ENCODE results near the gene OTOF. TPM values are rescaled to one million over a fixed set of nuclear protein-coding genes. Genes with fewer than 3 reads are reported as not detected.
A peak's percentile ranks its signal among the peaks of the same experiment; 100 is the strongest.

OTOF gene
- total and polyA plus RNA-seq, 9 donors: under 0.01 to 0.37 (median 0.17) TPM; not detected in 2

GRCh38 chr2:26483516-26483915 lies 5.6 kb upstream of the OTOF start:
- intact Hi-C loops (cut with DNase I): no loop called here
- H3K4me1 ChIP-seq (ENCODE audit: insufficient read depth): peaks cover 22% of the 10 kb centered on the region
- TF ChIP-seq EP300 (IDR thresholded peaks at IDR 0.05) (no peak), POLR2A (IDR thresholded peaks at IDR 0.05) (no peak), CTCF (IDR thresholded peaks at IDR 0.05) (no peak)

GRCh38 chr2:26483027-26483326 lies 5.1 kb upstream of the OTOF start:
- 89 to 94% (median 92%) methylated on average over 11 of the region's 11 CpGs for WGBS, 3 donors
- Histone ChIP-seq H3K27me3 (no peaks in the 10 kb centered on the region), H3K27ac (no peak overlapping the region), H3K4me3 (no peak overlapping the region), H3K36me3 (no peaks in the 10 kb centered on the region), H3K9me3 (no peaks in the 10 kb centered on the region), H3K4me1 (ENCODE audit: insufficient read depth) (peaks cover 24% of the 10 kb centered on the region)
- intact Hi-C loops (cut with DNase I): no loop called here
- DNase-seq: no peak
- TF ChIP-seq POLR2A (IDR thresholded peaks at IDR 0.05): no peak
- no peak for TF ChIP-seq CTCF (IDR thresholded peaks at IDR 0.05)
- TF ChIP-seq EP300 (IDR thresholded peaks at IDR 0.05): no peak

More at GRCh38 chr2:26483516-26483915, 5.6 kb upstream of the OTOF start:
- Histone ChIP-seq H3K27ac (peak overlapping the region in 1 of 2 donors; percentile 13), H3K36me3 (no peaks in the 10 kb centered on the region), H3K27me3 (no peaks in the 10 kb centered on the region), H3K4me3 (no peak overlapping the region), H3K9me3 (no peaks in the 10 kb centered on the region)
- no peak for DNase-seq
- WGBS, 3 donors: 21 to 56% (median 21%) methylated on average over 11 of the region's 11 CpGs

GRCh38 chr2:26482211-26483026 lies 4.5 kb upstream of the OTOF start:
- Histone ChIP-seq H3K27ac (no peak overlapping the region), H3K27me3 (no peaks in the 10 kb centered on the region), H3K9me3 (no peaks in the 10 kb centered on the region), H3K36me3 (no peaks in the 10 kb centered on the region), H3K4me3 (no peak overlapping the region), H3K4me1 (ENCODE audit: insufficient read depth) (peaks cover 24% of the 10 kb centered on the region)
- TF ChIP-seq CTCF (IDR thresholded peaks at IDR 0.05): no peak
- TF ChIP-seq EP300 (IDR thresholded peaks at IDR 0.05): no peak
- 90 to 92% (median 91%) methylated on average over 30 of the region's 30 CpGs for WGBS, 3 donors
- DNase-seq: no peak
- intact Hi-C loops (cut with DNase I): no loop called here

GRCh38 chr2:26481706-26482105 lies 3.8 kb upstream of the OTOF start:
- WGBS, 3 donors: 91 to 93% (median 91%) methylated on average over 3 of the region's 3 CpGs
- no peak overlapping the region for H3K27ac ChIP-seq
- TF ChIP-seq POLR2A (IDR thresholded peaks at IDR 0.05) (no peak), EP300 (IDR thresholded peaks at IDR 0.05) (no peak), CTCF (IDR thresholded peaks at IDR 0.05) (no peak)

More at GRCh38 chr2:26481706-26482105, 3.8 kb upstream of the OTOF start:
- Histone ChIP-seq H3K36me3 (no peaks in the 10 kb centered on the region), H3K9me3 (no peaks in the 10 kb centered on the region), H3K27me3 (no peaks in the 10 kb centered on the region), H3K4me3 (no peak overlapping the region), H3K4me1 (ENCODE audit: insufficient read depth) (peaks cover 27% of the 10 kb centered on the region)
- intact Hi-C loops (cut with DNase I): no loop called here
- no peak for DNase-seq
